Measurements from ENCODE around the gene PLXNA3. TPM values are rescaled to one million over a fixed set of nuclear protein-coding genes. Genes with fewer than 3 reads are reported as not detected.

The PLXNA3 gene
- total RNA-seq, 4 donors from 2014 or later, result 9.7 to 16.9 (median 11.3) TPM

DNA sequence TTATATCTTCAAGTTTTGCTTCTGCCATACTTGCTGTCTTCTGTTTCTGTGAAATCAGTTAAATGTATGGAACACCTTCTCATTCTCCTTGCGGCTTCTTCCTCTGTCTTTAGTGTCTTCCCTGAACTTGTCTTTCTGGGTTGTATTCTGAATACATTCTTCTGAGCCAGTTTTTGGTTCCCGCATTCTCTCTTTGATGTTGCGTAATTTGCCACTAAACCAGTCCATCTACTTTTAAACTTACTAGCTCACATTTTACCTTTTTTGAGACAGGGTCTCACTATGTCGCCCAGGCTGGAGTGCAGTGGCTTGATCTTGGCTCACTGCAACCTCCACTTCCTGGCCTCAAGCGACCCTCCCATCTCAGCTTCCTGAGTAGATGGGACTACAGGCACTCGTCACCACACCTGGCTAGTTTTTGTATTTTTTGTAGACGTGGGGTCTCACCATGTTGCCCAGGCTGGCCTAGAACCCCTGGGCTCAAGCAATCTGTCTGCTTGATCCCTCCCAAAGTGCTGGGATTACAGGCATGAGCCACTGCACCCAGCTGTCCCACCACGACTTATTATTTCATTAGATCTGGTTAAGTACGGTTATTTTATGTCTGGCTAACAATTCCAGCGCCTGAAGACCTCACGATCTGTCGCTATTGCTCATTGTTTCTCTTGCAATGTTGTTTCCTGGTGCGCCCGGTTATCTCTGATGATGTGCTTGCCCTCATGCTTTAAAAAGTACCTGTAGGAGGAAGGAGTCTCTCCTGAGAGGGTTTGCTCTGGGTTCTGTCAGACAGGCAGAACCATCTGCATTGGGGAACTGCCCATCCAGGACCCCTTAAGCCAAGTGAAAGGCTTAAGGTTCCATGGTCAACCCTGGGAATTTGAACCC is 67.8 kb downstream of the PLXNA3 start:
- ATAC-seq (ENCODE audit: low FRiP score) (no peak), DNase-seq (ENCODE audit: low spot score) (no peak)
- TF ChIP-seq, protein P1, sequence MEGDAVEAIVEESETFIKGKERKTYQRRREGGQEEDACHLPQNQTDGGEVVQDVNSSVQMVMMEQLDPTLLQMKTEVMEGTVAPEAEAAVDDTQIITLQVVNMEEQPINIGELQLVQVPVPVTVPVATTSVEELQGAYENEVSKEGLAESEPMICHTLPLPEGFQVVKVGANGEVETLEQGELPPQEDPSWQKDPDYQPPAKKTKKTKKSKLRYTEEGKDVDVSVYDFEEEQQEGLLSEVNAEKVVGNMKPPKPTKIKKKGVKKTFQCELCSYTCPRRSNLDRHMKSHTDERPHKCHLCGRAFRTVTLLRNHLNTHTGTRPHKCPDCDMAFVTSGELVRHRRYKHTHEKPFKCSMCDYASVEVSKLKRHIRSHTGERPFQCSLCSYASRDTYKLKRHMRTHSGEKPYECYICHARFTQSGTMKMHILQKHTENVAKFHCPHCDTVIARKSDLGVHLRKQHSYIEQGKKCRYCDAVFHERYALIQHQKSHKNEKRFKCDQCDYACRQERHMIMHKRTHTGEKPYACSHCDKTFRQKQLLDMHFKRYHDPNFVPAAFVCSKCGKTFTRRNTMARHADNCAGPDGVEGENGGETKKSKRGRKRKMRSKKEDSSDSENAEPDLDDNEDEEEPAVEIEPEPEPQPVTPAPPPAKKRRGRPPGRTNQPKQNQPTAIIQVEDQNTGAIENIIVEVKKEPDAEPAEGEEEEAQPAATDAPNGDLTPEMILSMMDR (IDR thresholded peaks at IDR 0.05), result no peak

DNA sequence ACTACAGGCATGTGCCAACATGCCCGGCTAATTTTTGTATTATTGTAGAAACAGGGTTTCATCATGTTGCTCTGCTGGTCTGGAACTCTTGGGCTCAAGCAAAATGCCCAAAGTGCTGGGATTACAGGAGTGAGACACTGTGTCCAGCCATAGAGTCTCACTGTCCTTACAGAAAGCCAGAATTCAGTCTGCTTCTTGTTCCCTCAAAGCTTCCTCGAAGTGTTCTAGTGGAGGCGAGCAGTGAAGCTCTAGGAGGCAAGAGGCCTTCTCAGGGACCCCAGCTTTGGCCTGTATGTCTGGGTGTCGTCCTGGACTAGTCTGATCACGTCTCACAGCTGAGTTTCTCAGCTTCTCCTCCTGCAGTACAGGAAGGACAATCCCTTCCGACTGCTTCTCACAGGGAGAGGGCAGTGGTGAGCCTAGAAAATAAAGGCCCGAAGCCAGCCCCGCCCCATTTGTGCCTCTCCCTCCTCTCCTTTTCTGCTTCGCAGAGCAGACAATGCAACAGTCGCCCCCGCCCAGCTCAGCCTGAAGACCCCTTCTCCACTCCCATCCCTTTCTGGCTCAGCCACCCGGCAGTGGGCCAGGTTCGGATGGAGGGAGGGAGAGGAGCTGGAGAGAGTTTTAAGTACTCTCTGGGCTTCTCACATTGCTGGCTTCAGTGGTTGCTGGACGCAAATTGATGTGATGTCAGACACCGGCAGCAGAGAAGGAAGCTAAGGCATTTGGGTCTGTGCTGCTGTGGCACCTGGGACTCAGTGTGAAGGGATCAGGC is 69.0 kb downstream of the PLXNA3 start:
- TF ChIP-seq, protein P1 (IDR thresholded peaks at IDR 0.05), result no peak
- DNase-seq (ENCODE audit: low spot score) (no peak), ATAC-seq (ENCODE audit: low FRiP score) (peak; percentile 65)

Small RNA genes within 50 kb of the gene (small RNA-seq; reads per million reads assigned to genes)
- 0.90 reads per million for gene MIR6858
- gene RN7SL697P, result not detected

Other genes starting within 250 kb of the PLXNA3 start
- gene OPN1MW2, start 238.5 kb upstream of the PLXNA3 start, total RNA-seq, result not detected
- gene OPN1MW3, start 200.7 kb upstream of the PLXNA3 start, total RNA-seq, result not detected
- gene TEX28, start 163.2 kb upstream of the PLXNA3 start, total RNA-seq, result not detected
- under 1 TPM in 2 of 4 donors, not detected in 2; 0.38 to 0.48 TPM for gene TKTL1, start 162.5 kb upstream of the PLXNA3 start, total RNA-seq
- gene FLNA, start 83.6 kb upstream of the PLXNA3 start, total RNA-seq, result 1,000 to 10,000 TPM in 1 of 4 donors, 100 to 1,000 TPM in 3; 496 to 1,133 (median 729) TPM
- gene EMD, start 79.0 kb upstream of the PLXNA3 start, total RNA-seq, result 10 to 100 TPM; 25.7 to 61.8 (median 53.2) TPM
- 1,000 to 10,000 TPM; 6,220 to 8,957 (median 7,673) TPM for gene RPL10, start 59.9 kb upstream of the PLXNA3 start, total RNA-seq
- gene DNASE1L1, start 49.0 kb upstream of the PLXNA3 start, total RNA-seq, result 10 to 100 TPM; 33.4 to 47.3 (median 38.8) TPM
- gene TAFAZZIN, start 46.7 kb upstream of the PLXNA3 start, total RNA-seq, result 10 to 100 TPM; 20.8 to 76.3 (median 33.1) TPM
- gene ATP6AP1, start 29.6 kb upstream of the PLXNA3 start, total RNA-seq, result 10 to 100 TPM; 23.8 to 51.8 (median 37.2) TPM
- gene GDI1, start 21.1 kb upstream of the PLXNA3 start, total RNA-seq, result 100 to 1,000 TPM in 2 of 4 donors, 10 to 100 TPM in 2; 75.3 to 119 (median 96.9) TPM
- gene FAM50A, start 14.1 kb upstream of the PLXNA3 start, total RNA-seq, result 10 to 100 TPM; 49.2 to 83.2 (median 74.9) TPM
- 10 to 100 TPM; 12.0 to 26.6 (median 19.7) TPM for gene LAGE3, start 21.0 kb downstream of the PLXNA3 start, total RNA-seq
- gene UBL4A, start 28.3 kb downstream of the PLXNA3 start, total RNA-seq, result 10 to 100 TPM; 21.3 to 43.0 (median 34.0) TPM
- 10 to 100 TPM; 22.9 to 29.7 (median 26.9) TPM for gene SLC10A3, start 32.3 kb downstream of the PLXNA3 start, total RNA-seq
- gene FAM3A, start 58.0 kb downstream of the PLXNA3 start, total RNA-seq, result 10 to 100 TPM; 27.7 to 58.3 (median 34.7) TPM
- gene G6PD, start 88.6 kb downstream of the PLXNA3 start, total RNA-seq, result 10 to 100 TPM; 42.1 to 76.7 (median 58.5) TPM
- gene IKBKG, start 89.3 kb downstream of the PLXNA3 start, total RNA-seq, result 10 to 100 TPM in 3 of 4 donors, 1 to 10 TPM in 1; 7.5 to 15.4 (median 12.3) TPM
- not detected for gene CTAG1A, start 126.9 kb downstream of the PLXNA3 start, total RNA-seq
- gene CTAG1B, start 161.0 kb downstream of the PLXNA3 start, total RNA-seq, result not detected
- not detected for gene CTAG2, start 195.3 kb downstream of the PLXNA3 start, total RNA-seq

All from omental fat pad (tissue), 4 donors.